NOMO-1 treated with dmso at 0.1 percent for 144 hours (cell line): ENCODE results near the gene TAF5L.
A peak's percentile ranks its signal among the peaks of the same experiment; 100 is the strongest.
"Not testable (repeated sequence)": the region's sequence is repeated elsewhere in the genome, so short reads cannot be mapped to it uniquely, and the experiment has no call there.

Experiments used
- DNase-seq: peaks from one replicate; lab custom pipeline; 2025; ENCODE audit not compliant: unreplicated experiment; lab: John Stamatoyannopoulos, UW

TAF5L gene

DNA sequence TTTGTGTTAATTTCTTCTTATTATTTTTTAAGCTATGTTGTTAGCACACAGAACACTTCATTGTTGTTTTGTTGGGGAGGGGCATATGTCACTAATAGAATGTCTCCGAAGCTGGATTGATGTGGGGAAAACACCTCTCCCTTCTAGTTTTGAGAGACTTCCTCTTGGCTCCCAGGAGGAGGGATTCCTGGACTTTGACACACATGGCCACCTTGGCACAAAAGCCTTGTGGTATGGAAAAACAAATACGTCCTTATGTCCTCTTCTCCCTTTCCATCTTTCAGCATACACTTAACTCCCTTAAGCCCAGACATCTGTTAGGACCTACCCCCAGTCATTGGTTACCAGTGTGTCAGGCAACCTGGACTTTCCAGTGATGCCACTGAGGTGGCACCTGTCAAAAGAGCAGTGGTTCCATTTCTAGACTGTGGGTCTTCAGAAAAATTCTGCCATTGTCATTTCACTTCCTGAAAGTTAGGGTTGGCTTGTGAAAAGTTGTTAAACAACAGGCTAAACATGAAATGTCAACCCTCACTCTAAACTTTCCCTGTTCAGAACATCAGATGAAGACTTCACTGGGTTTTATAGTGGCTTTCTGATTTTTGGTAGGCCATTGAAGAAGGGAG lies 54.9 kb downstream of the TAF5L start:
- DNase-seq, result no peak

DNA sequence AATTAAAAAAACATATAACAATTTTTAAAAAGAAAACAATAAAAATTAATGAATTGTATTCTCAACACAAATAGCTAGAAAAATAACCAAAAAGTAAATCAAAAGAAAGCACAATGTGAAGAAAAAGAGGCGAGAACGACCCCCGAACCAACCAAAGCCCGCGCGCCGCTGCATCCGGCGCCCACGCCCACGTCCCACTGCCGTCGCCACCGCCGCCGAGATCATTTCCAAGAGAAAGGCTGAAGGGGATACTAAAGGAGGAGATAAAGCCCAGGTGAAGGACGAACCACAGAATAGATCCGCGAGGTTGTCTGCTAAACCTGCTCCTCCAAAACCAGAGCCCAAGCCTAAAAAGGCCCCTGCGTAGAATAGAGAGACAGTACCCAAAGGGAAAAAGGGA lies 55.6 kb downstream of the TAF5L start:
- no peak for DNase-seq

DNA sequence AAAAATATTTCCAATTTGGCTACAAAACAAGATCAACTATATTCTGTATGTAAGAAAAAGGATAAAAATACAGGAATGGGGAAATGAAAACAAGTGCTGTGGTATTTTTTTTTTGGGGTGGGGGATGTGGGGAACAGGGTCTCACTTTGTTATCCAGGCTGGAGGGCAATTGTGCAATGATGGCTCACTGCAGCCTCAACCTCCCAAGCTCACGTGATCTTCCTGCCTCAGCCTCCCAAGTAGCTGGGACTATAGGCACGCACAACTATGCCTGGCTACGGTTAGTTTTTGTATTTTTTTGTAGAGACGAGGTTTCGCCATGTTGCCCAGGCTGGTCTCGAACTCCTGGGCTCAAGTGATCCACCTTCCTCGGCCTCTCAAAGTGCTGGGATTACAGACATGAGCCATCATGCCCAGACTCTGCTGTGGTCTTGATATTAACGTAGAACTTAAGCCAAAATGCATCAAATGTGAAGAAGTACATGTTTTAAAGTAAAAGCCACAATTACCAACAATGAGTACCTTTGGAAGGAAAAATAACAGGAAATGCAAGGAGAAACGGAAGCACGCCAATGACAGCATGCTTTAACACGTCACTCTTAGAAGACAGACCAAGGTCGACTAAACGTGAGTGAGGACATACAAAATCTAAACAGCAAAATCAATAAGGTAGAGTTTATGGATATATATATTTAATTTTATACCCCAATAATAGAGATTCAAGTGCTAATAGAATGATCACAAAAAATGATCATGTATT lies 58.6 kb downstream of the TAF5L start:
- no peak for DNase-seq

DNA sequence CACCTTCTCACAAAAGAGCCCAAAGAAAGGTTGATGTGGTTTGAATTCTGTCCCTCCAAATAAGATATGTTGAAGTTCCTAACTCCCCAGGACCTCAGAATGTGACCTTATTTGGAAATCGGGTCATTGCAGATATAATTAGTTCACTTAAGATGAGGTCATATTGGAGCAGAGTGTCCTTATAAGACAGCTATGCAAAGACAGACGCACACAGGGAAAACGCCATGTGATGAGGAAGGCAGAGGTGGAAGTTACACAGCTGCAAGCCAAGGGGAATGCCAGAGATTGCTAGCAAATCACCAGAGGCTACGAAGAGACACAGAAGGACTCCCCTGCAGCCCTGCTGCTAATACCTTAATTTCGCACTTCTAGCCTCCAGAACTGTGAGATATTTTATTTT lies 62.2 kb downstream of the TAF5L start:
- no peak for DNase-seq

DNA sequence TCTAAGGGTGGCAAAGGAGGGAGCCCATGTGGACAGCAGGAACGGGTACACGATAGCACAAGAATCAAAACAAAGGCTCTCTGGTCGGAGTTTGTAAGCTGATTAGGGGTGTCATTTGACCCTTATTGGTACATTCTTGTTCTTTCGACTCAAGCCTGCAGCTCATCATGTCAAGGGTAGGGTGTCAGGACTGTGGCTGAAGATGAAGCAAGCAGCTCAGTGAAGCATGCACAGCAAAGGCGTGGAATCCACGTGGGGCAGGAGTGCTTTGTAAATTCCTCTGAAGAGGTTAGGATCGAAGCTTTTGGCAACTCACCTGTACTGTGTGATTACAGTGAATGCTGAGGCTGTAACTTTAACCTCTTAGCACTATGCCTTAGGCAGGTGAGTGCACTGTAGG lies 62.7 kb downstream of the TAF5L start:
- no peak for DNase-seq

DNA sequence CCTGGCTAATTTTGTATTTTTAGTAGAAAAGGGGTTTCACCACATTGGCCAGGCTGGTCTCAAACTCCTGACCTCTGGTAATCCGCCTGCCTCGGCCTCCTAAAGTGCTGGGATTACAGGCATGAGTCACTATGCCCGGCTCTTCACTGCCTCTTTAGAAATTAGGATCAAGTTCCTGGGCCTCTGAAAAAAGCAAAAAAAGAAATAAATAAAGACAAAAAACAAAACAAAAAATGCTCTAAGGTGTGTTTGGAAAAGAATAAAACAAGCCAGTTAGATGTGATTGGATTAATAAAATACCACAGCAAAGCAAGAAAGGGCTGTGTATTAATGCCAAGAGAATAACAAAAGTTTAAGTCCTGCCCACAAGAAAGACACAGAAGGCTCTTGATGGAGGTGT lies 63.2 kb downstream of the TAF5L start:
- no peak for DNase-seq

DNA sequence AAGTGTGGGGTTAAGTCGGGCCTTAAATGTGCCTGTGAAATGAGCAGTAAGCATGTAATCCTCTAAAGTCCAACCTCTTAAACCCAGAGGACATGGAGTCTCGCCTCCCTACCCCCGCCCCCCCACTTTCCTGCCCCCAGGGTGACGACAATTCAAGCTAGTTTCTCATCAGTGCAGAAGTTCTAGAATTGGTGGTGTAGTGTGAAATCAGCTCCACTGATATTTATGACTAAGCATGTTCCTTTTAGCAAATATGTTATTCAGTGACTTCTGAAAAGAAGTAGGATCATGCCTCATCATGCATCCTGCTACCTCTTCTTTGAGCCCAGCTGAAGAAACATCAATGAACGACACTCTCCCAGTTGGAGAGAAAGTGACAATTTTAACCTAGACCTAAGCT lies 64.8 kb downstream of the TAF5L start:
- DNase-seq, result no peak

DNA sequence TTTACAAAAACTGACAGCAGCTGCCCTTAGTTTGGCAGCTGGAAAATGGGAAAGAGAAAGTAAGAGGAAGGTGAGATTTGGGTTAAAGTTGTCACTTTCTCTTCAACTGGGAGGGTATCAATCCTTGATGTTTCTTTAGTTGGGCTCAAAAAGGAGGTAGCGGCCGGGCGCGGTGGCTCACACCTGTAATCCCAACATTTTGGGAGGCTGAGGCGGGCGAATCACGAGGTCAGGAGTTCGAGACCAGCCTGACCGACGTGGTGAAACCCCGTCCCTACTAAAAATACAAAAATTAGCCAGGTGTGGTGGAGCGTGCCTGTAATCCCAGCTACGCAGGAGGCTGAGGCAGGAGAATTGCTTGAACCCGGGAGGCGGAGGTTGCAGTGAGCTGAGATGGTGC lies 65.8 kb downstream of the TAF5L start:
- DNase-seq, result not testable (repeated sequence)

DNA sequence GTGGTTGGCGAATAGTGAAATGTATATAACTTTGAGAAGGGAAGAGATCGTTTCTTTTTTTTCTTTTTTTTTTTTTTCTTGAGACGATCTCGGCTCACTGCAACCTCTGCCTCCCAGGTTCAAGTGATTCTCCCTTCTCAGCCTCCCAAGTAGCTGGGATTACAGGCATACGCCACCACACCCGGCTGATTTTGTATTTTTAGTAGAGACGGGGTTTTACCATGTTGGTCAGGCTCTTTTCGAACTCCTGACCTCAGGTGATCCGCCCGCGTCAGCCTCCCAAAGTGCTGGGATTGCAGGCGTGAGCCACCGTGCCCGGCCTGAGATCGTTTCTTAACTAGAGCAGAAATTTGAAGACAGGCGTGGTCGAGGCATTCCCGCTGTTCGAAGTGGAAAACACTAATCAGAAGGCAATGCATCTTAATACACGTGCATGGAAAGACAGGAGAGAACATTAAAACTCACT lies 66.6 kb downstream of the TAF5L start:
- not testable (repeated sequence) for DNase-seq

DNA sequence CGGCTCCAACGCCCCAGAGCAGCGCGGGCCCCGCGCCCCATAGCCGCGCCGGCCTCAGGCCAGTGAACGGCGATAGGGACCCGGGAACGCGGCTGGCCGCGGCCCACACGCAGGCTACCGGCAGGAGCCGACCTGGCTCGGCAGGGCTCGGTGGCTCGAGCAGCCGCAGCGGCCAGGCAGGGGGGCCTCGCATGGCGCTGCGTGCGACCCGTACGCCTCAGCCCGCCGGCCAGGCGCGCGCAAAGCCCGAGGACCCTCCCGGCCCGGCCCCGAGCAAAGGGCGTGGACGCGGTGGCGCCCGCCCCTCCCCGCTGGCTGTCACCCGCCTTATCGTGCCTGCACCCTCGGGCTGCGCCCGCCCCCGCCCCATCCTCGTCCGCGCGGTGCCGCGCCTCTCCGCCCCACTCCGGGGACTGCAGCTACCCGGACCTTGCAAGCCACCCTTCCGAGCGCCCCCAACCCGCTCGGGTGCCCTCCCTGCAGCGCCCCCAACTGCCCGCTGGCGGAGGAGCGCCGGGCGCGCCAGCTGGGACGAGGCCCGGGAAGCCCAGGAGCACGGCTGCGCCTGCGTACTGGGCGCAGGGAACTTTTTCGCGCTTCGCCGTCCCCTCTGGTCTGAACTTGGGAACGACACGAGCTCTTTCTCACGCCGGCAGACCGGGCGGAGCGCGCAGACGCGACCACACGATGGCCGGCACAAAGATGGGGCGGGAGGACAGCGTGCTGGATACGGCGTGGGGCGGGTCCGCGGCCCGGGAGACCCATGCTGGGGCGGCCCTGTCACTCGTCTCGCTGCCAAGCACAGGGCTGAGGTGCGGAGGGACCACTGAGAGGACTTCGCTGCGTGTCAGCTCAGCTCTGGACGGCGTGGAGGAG lies 67.2 kb downstream of the TAF5L start, which contains the start of gene ABCB10:
TSS of gene ABCB10 (minus strand) at position 248 of the 876 bp plus-strand sequence. CDS start at position 193, 55 bp downstream.
- DNase-seq, result peak; percentile 97

DNA sequence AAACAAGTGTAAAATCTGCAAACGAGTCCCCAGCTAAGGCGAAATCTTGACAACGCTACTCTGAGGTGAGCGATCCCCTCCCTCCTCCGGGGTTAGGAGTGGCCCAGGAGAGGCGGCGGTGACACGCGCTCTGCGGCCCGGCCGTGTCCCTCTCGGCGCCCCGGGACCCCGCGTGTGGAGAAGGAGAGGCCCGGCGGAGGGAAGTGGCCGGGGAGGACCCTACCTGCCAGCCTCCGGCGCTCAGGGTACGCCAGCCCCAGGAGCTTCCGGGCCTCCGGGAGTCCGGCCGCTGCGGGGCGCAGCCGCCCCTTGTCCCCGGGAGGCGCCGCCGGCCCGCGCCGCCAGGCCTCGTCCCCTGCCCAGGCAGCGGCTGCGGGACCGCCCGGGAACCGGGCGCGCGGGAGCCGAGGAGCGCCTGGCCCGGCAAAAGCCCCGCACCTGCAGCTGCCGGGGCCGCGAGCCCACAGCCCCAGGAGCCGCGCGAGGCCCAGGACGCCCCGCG lies 68.0 kb downstream of the TAF5L start:
- no peak for DNase-seq

DNA sequence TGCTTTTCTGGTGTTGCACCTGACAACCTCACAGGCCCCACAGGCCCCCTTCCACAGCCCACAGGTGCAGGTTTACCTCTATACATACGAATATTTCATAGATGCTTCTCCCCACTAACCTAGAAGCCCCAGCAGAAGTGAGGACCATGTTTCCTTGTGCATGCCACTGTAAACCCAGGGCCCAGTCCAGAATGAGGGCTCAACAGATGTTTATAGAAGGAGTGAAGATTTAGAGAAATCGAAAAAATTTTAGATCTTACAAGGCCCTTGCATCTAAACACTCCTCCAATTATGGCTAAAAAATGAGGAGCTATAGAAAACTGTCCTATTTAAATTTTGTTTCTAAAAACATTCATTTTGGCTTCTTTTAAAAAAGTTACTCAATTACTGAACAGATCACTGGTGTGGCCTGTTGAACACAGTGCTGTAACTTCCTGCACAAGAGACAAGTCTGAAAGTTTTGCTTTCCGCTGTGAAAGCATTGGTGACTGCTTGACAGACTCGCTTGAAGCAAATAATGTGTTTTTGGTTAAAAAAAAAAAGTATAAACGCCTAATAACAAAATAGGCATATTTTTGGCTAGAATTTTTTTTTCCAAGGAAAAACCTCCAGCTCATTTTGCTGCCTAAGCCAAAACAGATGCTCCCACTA lies 68.6 kb downstream of the TAF5L start:
- no peak for DNase-seq

DNA sequence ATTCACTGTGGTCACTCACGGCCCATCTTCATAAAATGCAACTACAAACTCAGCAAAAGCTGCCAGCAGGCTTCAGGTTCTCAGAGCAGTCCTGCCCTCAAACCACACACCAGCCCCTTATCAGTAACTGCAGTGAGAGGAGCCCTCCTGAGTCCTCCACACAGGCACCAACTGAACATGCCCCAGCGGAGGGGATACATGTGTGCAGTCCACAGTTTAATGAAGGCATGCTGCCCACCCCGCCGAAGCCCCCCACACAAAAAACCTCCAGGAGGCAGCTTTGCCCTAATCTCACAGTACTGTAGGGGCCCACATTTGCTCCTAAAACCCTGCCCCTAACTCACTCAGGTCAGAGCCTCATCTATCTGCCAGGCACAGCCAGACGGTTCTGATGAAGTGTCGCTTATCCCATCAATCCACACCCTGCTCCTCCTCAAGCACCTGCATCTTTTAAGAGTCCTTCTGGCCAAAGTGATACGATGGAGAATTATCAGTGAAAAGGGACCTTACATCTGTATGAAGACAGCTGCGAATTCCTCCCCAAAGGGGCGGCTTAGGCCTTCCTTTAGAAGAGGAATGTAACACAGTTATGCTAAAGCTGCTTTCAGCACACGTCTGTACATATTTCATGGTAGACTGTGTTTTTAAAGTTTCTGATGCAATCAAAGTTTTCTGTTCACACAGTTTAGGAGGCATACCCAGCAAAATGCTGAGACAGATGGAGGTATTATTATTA lies 70.9 kb downstream of the TAF5L start:
- DNase-seq, result no peak

DNA sequence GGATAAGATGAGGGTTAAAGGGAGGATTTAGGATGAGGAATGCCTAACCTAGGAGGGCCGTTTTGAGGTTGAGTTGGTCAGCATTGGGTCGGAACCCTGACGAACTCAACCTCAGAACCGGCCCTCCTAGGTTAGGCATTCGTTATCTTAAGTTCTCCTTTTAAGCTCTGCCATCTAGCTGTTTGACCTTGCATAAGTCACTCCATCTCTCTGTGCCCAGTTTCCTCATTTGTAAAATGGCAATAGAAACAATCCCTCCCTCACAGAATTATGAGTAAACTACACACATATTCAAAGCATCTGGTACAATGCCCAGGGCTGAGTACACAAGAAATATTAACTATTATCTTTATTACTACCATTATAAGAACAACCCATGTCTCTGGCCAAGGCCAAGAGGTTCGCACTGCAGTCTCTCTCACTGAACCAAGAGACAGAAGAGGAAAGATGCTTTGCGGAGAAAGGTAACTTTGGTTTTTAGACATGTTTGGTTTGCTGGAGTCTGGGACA lies 72.2 kb downstream of the TAF5L start:
- no peak for DNase-seq

DNA sequence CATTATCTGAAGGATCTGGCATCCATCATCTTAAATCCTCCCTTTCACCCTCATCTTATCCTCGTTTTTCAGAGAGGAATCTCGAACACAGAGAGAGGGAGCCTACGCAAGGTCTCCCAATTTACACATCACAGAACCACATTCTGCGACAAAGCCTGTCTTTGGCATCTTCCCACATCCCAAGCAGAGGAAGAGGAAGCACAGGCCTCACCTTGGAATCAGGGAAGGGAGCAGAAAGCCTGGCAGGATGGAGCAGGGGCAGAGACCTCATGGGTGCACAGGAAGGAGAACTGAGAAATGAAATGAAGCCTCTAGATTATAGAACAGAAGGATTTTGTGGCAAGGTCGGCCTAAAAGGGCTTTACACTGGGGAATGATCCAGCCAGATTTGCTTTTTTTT lies 73.2 kb downstream of the TAF5L start:
- no peak for DNase-seq

DNA sequence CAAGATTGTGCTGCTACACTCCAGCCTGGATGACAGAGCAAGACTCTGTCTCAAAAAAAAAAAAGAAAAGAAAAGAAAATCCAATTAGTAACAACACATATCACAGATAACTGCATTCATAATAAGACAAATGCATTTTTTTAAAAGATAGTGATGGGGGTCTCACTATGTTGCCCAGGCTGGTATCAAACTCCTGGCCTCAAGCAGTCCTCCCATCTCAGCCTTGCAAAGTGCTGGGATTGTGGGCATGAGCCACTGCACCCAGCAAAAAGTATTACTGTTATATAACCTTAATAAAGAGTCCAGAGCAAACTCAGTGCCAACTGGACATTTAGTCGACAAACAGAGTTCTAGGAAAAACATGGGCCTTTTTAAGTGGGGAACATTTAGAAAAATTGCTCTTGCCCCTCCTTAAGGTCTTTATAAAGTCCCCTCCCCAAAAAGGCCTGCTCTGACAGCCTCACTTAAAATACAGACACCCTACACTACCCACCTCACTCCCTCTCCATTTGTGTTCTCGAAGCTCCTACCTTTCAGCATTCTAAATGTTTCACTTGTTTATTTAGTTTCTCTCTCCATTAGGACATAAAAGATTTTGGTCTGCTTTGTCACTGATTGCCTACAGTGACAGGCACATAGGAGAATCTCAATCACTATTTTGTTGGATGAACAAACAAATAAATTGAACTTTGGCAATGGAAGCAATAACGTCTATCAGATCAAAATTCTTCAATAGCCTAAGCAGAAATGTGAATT lies 74.9 kb downstream of the TAF5L start:
- no peak for DNase-seq

DNA sequence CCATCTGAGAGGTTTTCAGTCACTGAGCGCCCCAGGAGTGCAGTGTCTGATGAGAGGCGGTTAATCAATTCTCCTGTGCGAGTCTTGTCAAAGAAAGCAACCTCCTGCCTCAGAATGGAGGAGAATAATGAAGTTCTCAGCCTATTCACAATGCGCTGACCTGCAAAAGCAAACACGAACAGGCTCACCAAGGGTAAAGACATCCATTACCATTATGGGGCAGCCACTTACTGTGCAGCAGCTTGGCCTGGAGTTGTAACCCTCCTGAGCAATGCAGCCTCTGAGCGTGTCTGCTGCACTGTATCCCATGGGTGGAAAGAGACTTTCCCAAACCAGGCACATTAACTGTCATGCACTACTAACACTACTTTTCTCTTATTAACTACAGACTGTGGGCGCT lies 78.4 kb downstream of the TAF5L start:
- DNase-seq, result no peak

DNA sequence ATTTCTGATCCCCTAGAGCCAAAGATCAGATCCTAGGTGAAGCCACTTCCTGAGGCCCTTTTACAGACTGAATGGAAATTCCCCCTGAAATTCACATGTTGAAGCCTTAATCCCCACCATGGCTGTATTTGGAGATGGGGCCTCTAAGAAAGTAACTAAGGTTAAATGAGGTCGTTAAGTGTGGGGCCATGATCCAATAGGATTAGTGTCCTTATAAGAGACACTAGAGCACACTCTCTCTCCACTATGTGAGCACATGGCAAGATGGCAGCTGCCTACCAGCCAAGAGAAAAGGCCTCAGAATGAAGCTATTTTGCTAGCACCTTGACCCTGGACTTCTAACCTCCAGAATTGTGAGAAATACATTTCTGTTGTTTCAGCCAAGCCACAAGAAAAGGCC lies 81.3 kb downstream of the TAF5L start:
- no peak for DNase-seq
